Astrocyte (in vitro differentiated cells and primary cell): ENCODE measurements around the gene VWA5B1.

Experiments
- CTCF ChIP-seq: IDR thresholded peaks from 2 replicates; pipeline ENCODE4 v1.5.1; 2011; ENCODE audit warnings: low read depth, mild to moderate bottlenecking, inconsistent platforms, low read length, moderate library complexity; ENCODE audit not compliant: insufficient read depth
- EZH2 ChIP-seq: IDR thresholded peaks from 2 replicates; pipeline ENCODE4 v1.6.1; 2012; ENCODE audit warnings: mild to moderate bottlenecking, low read length, inconsistent platforms; ENCODE audit not compliant: insufficient read depth

- TF ChIP-seq CTCF: no peak
- no peak for TF ChIP-seq EZH2
These were observed 34.8 kb downstream of the VWA5B1 start for GRCh38 chr1:20325407-20325843.
